Measurements from ENCODE around the gene TNNI3K. TPM values are rescaled to one million over a fixed set of nuclear protein-coding genes. Genes with fewer than 3 reads are reported as not detected.

TNNI3K gene
- total RNA-seq, 1 donor from 2014 or later = not detected

DNA sequence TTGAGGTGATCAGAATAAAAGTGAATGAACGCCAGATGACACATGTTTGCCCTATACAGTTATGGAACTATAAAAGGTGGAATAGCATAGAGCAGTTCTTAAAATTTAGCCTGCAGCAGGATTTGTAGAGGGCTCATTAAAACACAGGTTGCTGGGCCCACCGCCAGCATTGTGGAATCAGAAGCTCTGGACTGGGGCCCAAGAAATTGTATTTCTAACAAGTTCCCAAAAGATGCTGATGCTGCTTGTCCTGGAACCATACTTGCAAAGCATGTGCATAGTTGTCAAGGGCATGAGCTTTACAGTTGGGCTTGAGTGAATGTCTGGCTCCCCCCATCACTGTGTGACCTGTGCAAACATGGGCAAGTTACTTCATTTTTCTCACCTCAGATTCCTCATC lies 314.7 kb downstream of the TNNI3K start:
- intact Hi-C loops (cut with micrococcal nuclease) = no loop called here

DNA sequence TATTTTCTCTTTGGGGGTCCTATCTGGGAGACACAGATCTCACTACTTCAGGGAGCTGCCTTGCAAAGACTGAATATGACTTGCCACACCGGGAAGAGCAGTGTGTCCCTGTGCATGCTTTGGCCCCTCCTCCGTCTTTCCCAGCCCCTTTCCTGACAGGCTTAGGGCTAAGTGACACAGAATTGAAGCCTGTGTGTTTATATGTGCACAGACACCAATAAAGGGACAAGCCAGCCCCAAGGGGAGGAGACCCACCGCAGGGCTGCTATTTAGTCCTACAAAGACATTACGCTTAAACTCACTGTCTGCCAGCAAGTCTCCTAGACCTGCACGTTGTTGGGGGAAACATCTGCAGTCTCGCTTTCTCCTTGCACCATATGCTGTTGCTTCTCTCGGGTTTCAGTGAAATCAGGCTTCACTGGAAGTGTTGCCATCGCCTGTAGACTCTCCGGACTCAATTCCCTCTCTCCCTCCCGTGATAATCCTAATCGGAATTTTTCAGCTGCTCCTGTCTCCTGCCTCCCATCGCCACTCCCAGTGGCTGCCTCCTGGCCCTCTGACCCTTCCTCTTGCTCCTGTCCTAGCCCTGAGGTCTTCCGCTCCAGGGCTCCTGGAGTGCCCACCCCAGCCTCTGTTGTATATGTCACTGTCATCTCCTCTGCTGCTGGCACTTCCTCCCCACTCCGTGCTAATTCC lies 335.8 kb downstream of the TNNI3K start:
- intact Hi-C loops (cut with micrococcal nuclease) = no loop called here

DNA sequence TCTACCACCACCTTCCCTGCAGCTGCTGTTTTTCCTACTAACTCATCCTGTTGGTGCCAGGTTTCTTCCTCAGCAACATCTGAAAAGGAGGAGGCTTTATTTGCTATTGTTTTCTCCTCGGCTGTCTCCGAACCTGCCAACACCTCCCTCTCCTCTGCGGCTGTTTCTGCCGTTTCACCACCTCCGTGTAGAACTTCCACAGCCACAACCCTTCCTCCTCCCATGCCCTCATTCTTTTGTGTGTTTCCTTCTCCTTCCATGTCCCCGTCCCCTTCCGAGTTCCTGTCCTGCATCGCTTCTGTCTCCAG lies 336.3 kb downstream of the TNNI3K start:
- intact Hi-C loops (cut with micrococcal nuclease) = no loop called here

GRCh38 chr1:74571891-74572290 lies 336.7 kb downstream of the TNNI3K start:
- intact Hi-C loops (cut with micrococcal nuclease) = no loop called here

GRCh38 chr1:74578101-74578500 lies 342.9 kb downstream of the TNNI3K start:
- intact Hi-C loops (cut with micrococcal nuclease) = no loop called here

DNA sequence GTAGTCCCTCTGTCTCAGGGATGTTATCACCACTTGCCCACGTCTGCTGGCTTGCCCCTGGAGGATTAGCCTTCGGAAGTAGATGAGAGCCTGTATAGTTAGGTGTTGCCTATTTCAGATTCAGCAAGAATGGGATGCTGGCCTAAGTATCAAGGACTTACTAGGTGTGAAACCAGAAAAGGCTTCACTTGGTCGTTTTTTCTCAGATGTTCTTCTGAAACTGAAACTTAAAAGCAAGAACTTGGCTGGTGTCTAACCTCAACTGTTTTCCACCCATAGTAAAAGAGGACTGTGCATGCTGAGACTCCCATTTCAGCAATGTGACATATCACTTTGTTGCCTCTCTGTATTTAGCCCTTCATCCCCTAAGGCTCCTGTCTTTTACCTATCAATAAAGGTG lies 344.2 kb downstream of the TNNI3K start:
- intact Hi-C loops (cut with micrococcal nuclease) = no loop called here

GRCh38 chr1:74583397-74583796 lies 348.2 kb downstream of the TNNI3K start:
- intact Hi-C loops (cut with micrococcal nuclease) = no loop called here

GRCh38 chr1:74584185-74584584 lies 349.0 kb downstream of the TNNI3K start:
- intact Hi-C loops (cut with micrococcal nuclease) = no loop called here

GRCh38 chr1:74586253-74586897 lies 351.2 kb downstream of the TNNI3K start:
- intact Hi-C loops (cut with micrococcal nuclease) = no loop called here

DNA sequence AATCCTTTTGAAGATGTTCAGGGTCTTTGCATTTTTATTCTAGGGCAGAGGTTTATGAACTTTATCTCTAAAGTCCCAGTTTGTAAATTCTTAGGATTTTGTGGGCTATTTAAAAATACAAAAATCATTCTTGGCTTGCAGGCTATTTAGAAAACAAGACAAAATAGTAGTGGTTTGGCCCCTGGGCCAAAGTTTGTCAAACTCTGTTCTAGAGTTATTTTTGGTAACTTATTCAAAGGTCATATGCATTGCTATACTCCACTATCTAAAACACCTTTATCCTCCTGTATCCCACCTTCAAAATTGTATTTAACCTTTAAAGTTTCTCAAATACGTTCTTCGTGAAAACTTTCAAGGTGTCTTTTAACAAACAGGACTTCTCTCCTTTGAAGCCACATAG lies 352.7 kb downstream of the TNNI3K start:
- intact Hi-C loops (cut with micrococcal nuclease) = no loop called here

- intact Hi-C loops (cut with micrococcal nuclease) = no loop called here
These were observed 355.1 kb downstream of the TNNI3K start for GRCh38 chr1:74590288-74590687.

GRCh38 chr1:74591949-74592348 lies 356.8 kb downstream of the TNNI3K start:
- intact Hi-C loops (cut with micrococcal nuclease) = no loop called here

GRCh38 chr1:74592580-74593355 lies 357.6 kb downstream of the TNNI3K start:
- intact Hi-C loops (cut with micrococcal nuclease) = no loop called here

Other genes starting within 250 kb of the TNNI3K start
- 0.39 and 0.44 TPM in 2 replicates for gene LRRIQ3, start 37.2 kb upstream of the TNNI3K start, total RNA-seq
- gene FPGT, start 37.1 kb upstream of the TNNI3K start, total RNA-seq = 9.6 and 11.5 TPM in 2 replicates

Data from T-helper 1 cell treated with Interleukin-12 subunit alpha and Interleukin-12 subunit beta and Interleukin-4 antibody, amounts not matched to agents 30 ng/mL and 1 ng/mL, for 36 hours (primary cell).